Skin of body (tissue), 2 donors: ENCODE measurements around the gene COPA. TPM values are rescaled to one million over a fixed set of nuclear protein-coding genes. Genes with fewer than 3 reads are reported as not detected.

Experiments
- DNase-seq: peaks from one replicate; lab custom pipeline; 2025; lab: John Stamatoyannopoulos, UW
- total RNA-seq: library from RNA; depleted of rRNA; stranded (reverse); fragments of >200 nt; gene quantifications from one replicate; pipeline ENCODE4 v1.2.3, GENCODE V29; 2014

The COPA gene
- total RNA-seq, 1 donor from 2014 or later: 178 TPM

DNA sequence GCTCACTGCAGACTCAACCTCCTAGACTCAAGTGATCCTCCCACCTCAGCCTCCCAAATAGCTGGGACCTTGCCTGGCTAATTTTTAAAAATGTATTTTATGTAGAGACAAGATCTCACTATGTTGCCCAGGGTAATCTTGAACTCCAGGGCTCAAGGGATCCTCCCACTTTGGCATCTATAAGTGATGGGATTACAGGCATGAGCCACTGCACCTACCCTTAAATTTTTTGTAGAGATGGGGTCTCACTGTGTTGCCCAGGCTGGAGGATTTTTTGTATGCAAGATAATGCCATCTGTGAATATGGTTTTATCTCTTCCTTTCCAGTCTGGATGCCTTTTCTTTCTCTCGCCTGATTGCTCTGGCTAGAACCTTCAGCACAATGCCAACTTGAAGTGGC lies 72.0 kb downstream of the COPA start:
- no peak for DNase-seq

GRCh38 chr1:160267284-160267991 lies 75.6 kb downstream of the COPA start:
- no peak for DNase-seq

GRCh38 chr1:160264795-160265307 lies 78.2 kb downstream of the COPA start:
- DNase-seq: no peak

- peak; percentile 97 for DNase-seq
Observed at GRCh38 chr1:160261893-160262794, 80.9 kb downstream of the COPA start, which contains the start of gene DCAF8. DCAF8 (minus strand) TSS chr1:160262549; CDS start chr1:160244008, 18,541 bp downstream.

GRCh38 chr1:160261556-160261892 lies 81.5 kb downstream of the COPA start:
- peak; percentile 52 for DNase-seq

DNA sequence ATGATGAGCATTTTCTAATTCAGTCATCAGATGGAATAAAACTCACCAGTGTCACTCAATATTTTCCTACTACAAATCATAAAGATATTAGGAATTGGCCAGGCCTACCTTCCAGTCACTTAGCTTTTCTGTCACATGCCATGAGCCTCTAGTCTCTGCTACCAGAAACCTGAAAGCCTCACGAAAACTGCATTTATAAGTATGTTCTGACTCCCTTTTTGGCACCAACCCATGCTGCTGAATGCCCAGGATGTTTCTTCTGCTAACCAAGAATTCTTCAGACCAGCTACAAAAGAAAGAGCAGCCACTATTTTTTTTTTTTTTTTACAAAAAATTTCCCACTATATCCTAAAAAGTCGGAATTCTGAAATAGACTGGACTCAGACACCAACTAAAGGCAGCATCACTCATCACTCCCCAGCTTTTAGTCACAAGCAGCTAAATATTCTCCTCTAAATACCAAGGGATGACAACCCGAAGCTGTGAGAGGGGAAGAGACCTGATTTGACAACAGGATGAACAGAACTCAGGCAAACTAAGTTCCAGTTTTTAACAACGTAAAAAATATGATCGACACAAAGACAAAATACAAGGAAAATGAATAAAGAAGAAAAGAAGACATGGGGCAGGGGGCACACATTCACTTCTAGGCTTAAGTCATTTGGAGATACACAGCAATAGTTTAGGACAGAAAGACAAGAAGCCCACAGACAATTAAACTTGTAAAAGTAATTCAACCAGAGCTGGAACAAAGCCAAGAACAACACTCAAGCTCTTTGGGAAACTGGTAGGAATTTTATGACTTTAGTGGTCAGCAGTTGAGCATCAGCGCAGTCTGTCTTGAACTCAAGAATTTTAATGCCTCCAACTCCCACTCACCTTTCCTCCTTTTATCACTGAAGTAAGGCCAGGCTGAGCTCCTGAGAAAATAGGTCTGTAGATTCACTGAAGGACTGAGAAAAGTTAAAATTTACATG lies 82.4 kb downstream of the COPA start:
- DNase-seq: peak; percentile 24

GRCh38 chr1:160258177-160258798 lies 84.8 kb downstream of the COPA start:
- DNase-seq: no peak

DNA sequence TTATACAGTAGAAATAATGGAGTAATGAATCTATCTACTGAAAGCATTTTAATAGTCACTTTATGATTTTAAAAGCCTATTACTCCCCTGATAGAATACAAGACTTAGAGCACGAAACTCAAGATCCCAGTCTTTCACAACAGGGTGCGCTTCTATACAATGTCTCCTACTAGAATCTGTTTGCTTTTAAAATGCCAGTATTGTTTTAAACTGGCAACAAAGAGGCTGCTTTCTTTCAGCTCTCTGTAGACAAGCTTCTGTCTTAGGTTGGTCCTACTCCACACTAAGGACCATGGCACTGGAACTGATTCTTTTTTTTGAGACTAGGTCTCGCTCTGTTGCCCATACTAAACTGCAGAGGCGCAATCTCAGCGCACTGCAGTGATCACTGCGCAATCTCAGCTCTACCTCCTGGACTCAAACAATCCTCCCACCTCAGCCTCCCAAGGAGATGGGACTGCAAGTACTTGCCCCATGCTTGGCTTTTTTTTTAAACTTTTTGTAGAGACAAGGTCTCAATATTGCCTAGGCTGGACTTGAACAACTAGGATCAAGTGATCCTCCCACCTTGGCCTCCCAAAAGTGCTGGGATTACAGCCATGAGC lies 85.5 kb downstream of the COPA start:
- DNase-seq: no peak

DNA sequence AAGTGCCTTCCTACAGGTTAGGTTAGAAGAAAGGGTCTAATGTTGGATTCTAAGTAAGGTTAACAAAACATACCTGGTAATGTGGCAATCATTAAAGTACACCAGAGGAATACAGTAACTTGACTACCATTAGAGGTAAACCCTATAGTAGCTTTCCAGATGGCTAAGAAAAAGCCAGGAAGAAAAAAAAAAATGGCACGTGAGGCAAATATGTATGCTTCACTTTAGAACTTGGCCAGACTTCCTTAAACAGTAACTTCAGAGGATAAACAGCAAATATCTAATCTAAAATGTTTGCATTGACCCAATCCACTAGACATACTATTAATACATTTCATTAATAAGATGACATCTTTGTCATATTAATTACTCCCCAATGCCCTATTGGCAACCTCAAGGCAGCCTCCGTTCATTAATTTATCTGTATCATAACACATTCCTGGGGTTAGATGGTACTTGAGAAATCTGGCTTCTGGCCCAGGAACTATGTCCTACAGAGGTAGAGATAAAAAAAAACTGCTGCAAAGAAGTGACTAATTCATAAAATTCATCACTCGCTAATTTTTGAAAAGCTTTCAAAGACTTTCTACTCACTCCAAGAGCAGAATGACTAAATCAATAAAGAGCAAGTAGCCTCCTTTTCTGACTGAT lies 86.5 kb downstream of the COPA start:
- DNase-seq: no peak

DNA sequence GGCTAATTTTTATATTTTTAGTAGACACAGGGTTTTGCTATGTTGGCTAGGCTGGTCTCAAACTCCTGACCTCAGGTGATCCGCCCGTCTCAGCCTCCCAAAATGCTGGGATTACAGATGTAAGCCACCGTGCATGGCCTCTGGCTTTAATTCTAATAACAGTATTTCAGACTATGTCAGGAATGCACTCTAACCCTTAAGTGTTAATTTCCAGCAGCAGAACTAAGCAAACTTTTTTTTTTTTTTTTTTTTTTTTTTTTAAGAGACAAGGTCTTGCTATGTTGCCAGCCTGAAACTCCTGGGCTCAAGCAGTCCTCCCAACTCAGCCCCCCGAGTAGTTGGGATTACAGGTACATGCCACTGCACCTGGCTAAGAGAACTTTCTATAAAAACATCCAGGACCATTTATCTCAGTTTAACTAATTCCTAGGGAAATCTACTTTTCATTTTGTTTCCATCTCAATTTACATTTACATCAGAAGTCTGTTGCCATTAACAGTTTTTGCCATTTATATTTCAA lies 87.2 kb downstream of the COPA start:
- no peak for DNase-seq

DNA sequence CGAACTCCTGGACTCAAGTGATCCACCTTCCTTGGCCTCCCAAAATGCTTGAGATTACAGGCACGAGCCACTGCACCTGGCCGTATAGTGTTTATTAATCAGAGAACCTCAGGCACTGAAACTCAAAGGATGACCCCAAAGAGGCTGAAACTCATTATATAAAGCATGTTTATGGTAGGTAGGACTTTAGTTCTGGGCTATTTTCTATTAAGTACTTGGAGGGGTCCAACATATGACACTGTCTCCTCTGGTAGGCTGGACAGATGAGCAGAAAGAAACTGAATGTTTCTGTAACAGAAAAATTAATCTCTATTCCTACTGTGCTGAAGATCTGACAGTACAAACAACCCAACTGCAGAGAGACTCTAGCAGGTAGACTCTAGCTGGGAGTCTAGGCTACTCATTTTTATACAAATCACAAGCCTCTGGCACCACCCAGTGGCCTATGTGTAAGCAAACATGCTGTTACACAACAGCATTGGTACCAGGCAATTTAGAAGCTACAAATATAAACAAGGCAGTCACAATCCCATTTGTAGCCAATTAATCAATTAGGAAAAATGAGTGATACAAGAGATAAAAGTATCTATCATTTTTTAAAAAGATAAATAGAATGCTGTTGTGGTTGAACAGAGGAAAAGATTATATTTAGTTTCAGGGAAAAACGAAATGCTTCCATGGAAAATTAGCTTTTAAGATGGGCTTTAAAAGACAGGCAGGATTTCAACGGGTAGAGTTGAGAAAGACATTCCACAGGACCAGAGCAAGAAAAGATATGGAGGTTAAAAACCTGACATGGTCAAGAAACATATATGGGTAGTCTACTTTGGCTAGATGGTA lies 91.1 kb downstream of the COPA start:
- peak; percentile 44 for DNase-seq

GRCh38 chr1:160251011-160251410 lies 92.0 kb downstream of the COPA start:
- DNase-seq: no peak

- DNase-seq: no peak
Observed at GRCh38 chr1:160247053-160247452, 96.0 kb downstream of the COPA start.

DNA sequence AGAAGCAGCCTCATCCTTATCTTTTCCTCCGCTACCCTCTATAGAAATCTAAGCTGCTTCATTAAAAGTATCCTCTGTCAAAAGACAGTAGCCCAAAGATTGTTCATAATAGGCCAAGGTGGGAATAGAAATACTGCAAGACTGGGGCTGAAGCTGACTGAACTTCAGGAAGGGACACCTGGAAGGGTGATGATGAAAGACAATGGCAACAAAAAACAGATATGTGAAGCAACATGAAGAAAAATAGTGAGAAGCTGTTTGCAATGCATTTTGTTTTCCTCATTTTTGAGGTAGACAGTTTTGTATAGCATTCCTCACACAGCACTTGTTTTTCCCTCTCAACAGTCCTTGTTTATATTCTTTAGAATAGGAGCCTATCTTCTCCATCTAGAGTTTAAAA lies 97.6 kb downstream of the COPA start:
- DNase-seq: no peak

DNA sequence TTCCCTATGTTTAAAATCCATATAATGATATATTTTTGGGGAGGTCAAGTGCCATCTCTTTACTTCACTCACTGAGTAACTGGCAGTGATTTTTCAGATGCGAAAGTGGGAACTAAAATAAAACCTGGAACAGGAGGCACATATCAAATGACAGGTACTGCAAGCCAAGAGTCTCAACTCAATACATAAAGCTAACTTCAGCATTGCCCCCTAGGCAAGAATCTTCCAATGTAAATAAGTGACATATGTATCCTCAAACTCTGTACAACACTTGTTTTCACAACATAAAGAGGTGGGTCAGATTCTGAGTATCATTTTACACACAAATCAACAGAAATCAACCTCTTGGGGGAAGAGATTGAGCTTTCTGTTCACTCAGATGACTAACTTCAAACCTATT lies 98.8 kb downstream of the COPA start:
- DNase-seq: no peak

GRCh38 chr1:160243767-160244166 lies 99.3 kb downstream of the COPA start:
- DNase-seq: no peak

GRCh38 chr1:160239582-160240299 lies 103.3 kb downstream of the COPA start:
- no peak for DNase-seq
